Fibroblast of lung (primary cell): ENCODE measurements around the gene TMEM131.

ENCODE experiments used
- CTCF ChIP-seq, 2 donors: IDR thresholded peaks in 1 of 2; conservative IDR thresholded peaks in 1 of 2; 1 replicate in 1 of 2; 2 replicates in 1 of 2; pipeline ENCODE4 v1.5.1; 2011 to 2012; ENCODE audit warnings: low read length in 2 of 2, control low read depth in 1 of 2, inconsistent platforms in 1 of 2, low read depth in 1 of 2, mild to moderate bottlenecking in 1 of 2
- EZH2 ChIP-seq: IDR thresholded peaks from 2 replicates; pipeline ENCODE4 v1.5.1; 2012; ENCODE audit warnings: low read length, control low read depth, mild to moderate bottlenecking; ENCODE audit errors: missing control alignments

DNA sequence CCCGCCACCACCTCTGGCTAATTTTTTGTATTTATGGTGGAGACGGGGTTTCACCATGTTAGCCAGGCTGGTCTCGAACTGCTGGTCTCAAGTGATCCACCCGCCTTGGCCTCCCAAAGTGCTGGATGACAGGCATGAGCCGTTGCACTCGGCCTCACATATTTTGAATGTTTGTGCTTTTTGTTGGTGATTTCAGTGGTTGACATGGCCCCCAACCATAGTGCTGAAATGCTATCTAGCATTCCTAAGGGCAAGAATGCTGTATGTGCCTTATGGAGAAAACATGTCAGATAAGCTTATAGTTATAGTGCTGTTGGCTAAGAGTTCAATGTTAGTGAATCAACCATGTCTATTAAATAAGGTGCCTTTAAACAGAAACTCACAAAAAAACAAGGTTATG is 273.5 kb downstream of the TMEM131 start:
- TF ChIP-seq CTCF (conservative IDR thresholded peaks at IDR 0.05 in 1 of 2, IDR thresholded peaks at IDR 0.05 in 1 of 2; ENCODE audit: low read depth in 1 of 2, low read length in 2 of 2) (no peak), EZH2 (no peak)
